GM19328 (cell line): ENCODE measurements around the gene SYNM.
"Not testable (repeated sequence)": the region's sequence is repeated elsewhere in the genome, so short reads cannot be mapped to it uniquely, and the experiment has no call there.

ENCODE experiments used
- ATAC-seq: cut with Tn5 transposase; IDR thresholded peaks from one replicate; pipeline ENCODE4 v1.9.1; 2021; ENCODE audit warnings: mild to moderate bottlenecking, moderate library complexity; ENCODE audit not compliant: unreplicated experiment

SYNM gene, protein sequence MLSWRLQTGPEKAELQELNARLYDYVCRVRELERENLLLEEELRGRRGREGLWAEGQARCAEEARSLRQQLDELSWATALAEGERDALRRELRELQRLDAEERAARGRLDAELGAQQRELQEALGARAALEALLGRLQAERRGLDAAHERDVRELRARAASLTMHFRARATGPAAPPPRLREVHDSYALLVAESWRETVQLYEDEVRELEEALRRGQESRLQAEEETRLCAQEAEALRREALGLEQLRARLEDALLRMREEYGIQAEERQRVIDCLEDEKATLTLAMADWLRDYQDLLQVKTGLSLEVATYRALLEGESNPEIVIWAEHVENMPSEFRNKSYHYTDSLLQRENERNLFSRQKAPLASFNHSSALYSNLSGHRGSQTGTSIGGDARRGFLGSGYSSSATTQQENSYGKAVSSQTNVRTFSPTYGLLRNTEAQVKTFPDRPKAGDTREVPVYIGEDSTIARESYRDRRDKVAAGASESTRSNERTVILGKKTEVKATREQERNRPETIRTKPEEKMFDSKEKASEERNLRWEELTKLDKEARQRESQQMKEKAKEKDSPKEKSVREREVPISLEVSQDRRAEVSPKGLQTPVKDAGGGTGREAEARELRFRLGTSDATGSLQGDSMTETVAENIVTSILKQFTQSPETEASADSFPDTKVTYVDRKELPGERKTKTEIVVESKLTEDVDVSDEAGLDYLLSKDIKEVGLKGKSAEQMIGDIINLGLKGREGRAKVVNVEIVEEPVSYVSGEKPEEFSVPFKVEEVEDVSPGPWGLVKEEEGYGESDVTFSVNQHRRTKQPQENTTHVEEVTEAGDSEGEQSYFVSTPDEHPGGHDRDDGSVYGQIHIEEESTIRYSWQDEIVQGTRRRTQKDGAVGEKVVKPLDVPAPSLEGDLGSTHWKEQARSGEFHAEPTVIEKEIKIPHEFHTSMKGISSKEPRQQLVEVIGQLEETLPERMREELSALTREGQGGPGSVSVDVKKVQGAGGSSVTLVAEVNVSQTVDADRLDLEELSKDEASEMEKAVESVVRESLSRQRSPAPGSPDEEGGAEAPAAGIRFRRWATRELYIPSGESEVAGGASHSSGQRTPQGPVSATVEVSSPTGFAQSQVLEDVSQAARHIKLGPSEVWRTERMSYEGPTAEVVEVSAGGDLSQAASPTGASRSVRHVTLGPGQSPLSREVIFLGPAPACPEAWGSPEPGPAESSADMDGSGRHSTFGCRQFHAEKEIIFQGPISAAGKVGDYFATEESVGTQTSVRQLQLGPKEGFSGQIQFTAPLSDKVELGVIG (N-terminal part only)

GRCh38 chr15:99104788-99105513 is at the start of gene SYNM:
SYNM (plus strand) TSS chr15:99105080; CDS start chr15:99105200, 120 bp downstream.
- ATAC-seq, result peak; percentile 58

GRCh38 chr15:99055555-99056134 is 49.2 kb upstream of the SYNM start:
- no peak for ATAC-seq

GRCh38 chr15:99057020-99057419 is 47.9 kb upstream of the SYNM start:
- ATAC-seq, result no peak

DNA sequence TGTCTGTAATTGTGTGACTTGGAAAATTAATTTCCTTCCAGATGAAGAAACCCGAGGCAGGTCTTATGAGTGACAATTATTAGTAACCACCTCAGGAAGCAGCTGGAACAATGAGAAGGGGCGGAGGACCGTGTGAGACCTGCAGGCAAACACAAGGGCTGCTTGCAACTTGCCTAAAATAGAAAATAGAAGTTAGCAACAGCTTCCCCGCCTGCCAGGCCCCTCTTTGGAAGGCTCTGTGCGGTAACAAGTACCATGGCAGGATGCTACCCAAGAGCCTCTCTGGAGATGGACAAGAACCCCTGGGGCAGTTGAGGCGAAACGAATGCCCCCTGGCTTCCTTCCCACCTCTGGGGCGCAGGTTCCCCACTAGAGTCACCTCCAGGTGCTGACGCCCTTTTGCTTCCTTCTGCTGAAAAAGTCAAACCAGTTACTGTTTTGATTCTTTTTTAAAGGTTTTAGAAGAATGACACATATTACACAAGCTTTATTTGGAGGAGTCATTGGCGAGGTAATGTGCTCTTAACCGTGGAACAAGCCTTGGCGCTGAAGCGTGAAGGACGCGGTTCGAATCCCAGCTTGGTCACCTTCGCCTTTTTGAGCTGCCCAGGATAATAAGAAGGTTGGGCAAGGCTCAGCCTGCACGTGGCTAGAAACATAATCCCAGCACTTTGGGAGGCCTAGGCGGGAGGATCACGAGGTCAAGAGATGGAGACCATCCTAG is 47.0 kb upstream of the SYNM start:
- ATAC-seq, result no peak

GRCh38 chr15:99058421-99058870 is 46.4 kb upstream of the SYNM start:
- no peak for ATAC-seq

DNA sequence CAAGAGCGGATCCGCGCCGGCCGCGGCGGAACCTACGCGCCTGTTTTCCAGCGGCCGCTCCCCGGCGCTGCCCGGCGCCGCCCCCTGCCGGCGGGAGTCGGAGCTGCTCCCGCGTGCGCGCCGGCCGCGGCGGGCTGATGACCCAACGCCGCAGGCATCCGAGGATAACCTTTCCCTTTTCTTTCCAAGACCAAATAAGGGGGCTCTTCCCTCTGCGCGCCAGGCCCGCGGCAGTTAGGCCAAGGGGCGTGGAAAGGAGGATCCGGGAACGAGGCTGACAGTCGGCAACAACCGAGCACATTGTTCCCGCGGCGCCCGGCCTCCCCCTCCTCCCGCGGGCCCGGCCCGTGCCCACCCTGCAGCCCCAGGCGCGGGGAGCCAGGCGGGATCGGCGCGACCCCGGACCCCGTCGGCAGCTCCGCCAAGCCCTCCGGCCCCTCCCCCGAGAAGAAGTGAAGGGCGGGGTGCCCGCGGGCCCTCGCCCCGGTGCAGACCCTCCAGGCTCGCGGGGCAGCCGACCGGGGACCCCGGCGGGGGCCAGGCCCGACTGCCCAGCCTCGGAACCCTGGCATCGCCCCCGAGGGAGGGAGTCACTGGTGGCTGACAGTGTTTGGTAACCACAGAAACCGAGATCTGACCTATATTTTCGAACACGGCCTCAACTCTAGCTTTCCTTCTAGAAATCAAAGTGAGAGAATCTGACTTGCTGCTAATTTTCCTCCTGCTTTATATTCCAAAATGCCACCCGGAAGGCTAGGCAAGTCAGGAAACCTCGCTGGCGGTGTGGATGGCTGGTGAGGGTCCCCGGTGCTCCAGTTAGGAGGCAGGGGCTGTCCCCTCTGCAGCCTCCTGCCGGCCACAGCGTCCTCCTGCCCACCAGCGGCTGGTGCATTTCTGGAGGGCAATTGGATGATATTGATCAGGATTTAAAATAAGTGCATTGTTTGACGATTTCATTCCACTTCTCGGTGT is 45.6 kb upstream of the SYNM start:
- no peak for ATAC-seq

DNA sequence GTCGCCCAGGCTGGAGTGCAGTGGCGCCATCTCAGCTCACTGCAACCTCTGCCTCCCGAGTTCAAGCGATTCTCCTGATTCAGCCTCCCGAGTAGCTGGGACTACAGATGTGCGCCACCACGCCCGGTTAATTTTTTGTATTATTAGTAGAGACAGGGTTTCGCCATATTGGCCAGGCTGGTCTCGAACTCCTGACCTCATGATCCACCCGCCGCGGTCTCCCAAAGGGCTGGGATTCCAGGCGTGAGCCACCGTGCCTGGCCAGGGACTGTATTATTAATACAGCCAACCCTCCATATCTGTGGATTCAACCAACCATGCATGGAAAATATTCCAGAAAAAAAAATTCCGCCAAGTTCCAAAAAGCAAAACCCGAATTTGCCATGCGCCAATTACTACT is 44.7 kb upstream of the SYNM start:
- not testable (repeated sequence) for ATAC-seq

DNA sequence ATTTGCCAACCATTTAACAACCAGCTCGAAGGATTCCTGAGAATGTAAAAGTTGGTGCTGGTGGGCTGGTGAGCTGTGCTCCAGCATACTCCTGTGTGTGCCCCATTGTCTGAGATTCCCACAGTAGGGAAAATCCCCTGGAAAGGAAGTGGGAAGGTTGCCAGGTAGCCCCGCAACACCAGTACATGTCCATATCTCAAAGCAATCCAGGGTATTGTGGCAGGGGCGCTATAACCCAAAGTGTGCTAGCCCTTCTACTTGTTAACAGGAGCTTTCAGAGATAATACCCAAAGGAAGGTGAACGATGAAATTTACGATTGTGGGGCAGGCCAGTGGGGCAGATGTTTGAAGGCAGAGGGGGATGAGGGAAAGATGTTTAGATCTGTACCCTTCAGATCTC is 42.7 kb upstream of the SYNM start:
- ATAC-seq, result no peak

DNA sequence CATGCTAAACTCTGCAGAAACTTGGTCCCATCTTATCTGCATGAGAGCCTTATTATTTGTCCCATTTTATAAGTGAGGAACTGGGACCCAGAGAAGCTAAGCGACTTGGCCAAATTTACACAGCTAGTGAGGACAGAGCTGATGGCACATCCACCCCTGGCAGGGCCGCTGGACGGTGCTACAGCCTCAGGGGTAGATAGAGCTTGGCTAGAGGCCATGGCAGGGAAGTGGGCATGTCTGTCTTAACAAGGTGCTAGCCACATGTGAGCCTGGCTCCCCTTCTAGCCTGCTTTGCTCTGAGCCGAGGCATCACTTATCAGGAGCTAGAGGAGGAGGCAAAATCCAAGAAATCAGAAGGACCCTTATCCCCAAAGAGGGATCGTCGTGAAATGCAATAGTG is 36.7 kb upstream of the SYNM start:
- ATAC-seq, result no peak

GRCh38 chr15:99070208-99070607 is 34.7 kb upstream of the SYNM start:
- no peak for ATAC-seq

- ATAC-seq, result no peak
Measured at GRCh38 chr15:99071091-99071680, 33.7 kb upstream of the SYNM start.

DNA sequence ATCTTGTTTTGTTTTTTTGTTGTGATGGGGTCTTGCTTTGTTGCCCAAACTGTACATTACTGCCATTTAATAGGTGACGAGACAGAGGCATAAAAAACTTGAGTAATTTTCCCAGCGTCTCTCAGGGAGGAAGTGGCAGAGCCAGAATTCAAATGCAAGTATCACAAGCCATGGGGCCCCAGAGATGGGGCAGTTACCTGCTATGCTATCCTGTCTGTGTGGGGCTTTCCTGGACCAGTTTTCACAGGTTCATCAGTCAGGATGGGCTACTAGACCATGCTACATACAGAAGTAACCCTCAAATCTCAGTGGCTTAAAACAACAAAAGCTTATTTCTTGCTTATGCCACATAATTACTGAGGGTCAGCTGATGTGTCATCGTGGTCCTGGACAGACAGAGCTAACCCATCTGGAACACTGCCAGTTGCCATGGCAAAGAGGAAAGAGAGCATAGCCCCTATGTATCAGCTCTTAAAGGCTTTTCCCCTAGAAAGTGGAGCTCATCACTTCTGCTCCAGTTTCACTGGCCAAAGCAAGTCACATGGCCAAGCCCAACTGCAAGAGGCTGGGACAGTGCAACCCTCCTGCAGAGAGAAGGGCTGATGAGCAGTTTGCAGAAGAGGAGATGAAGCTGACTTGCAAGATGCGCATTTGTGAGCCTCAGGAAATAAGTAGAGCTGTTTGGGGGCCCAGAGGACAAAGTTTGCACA is 31.7 kb upstream of the SYNM start:
- ATAC-seq, result no peak

DNA sequence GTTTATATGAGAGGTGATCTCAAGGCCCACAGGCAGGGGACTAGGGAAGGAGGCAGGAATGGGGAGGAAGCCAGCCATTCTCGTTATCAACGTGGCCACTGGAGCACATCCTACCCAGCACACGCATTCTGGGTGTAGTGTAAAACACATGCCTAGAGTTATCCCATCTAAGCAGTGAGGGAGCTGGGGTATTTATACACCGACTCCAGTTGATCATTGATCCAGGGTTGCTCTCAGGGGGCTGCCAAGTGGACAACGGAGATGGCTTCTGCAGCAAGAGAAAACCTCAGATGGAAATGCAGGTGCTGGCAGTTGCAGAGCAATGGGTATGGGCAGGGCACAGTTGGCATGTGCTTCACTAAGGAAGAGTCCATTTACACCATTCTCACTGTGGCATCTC is 30.4 kb upstream of the SYNM start:
- no peak for ATAC-seq

GRCh38 chr15:99075059-99075652 is 29.7 kb upstream of the SYNM start:
- not testable (repeated sequence) for ATAC-seq

- no peak for ATAC-seq
Measured at GRCh38 chr15:99076109-99076508, 28.8 kb upstream of the SYNM start.

- peak; percentile 86 for ATAC-seq
Measured at GRCh38 chr15:99076555-99077308, 28.1 kb upstream of the SYNM start.
